IMR-90 (cell line): Measurements from ENCODE around the gene MOB1B. TPM values are rescaled to one million over a fixed set of nuclear protein-coding genes. Genes with fewer than 3 reads are reported as not detected.

Source experiments
- ATAC-seq: fragments of 200-7000 bp; cut with Tn5 transposase; 2 replicates; pipeline ENCODE4 v1.9.1; 2020; ENCODE audit warnings: low read depth, mild to moderate bottlenecking, moderate library complexity
- BruUV-seq: library from RNA; stranded (reverse); fragments of 400-500 nt; replicated peaks from 2 replicates; lab custom pipeline; 2021; lab: Mats Ljungman, UMichigan
- CTCF ChIA-PET: fragments of 300-600 bp; formaldehyde crosslinking; extraction: SDS; loops from one replicate; lab custom pipeline; 2021; ENCODE audit warnings: antibody characterized with exemption; lab: Yijun Ruan, JAX
- POLR2A ChIA-PET: fragments of 300-600 bp; sonication (Branson Sonifier 250); formaldehyde crosslinking; loops from one replicate; lab custom pipeline; 2022; ENCODE audit warnings: antibody characterized with exemption; ENCODE audit not compliant: unreplicated experiment; lab: Charles Lee
- DNase-seq: peaks from one replicate; pipeline ENCODE4 v3.0.0; 2013
- H2AFZ ChIP-seq: replicated peaks from 2 replicates; pipeline ENCODE3; 2013; ENCODE audit warnings: low read length, mild to moderate bottlenecking; ENCODE audit not compliant: poor library complexity
- H2AK5ac ChIP-seq: 2 replicates; pipeline ENCODE4 v1.6.1; 2013; ENCODE audit warnings: low read depth, low read length, inconsistent platforms
- H2AK9ac ChIP-seq: replicated peaks from 2 replicates; pipeline ENCODE3; 2013; ENCODE audit warnings: mild to moderate bottlenecking, low read depth, low read length, moderate library complexity; ENCODE audit not compliant: poor library complexity
- H2BK120ac ChIP-seq: 2 replicates; pipeline ENCODE4 v1.6.1; 2013; ENCODE audit warnings: low read depth, low read length, inconsistent platforms
- H2BK15ac ChIP-seq: 3 replicates; pipeline ENCODE4 v1.6.1; 2013; ENCODE audit warnings: low read depth, low read length, inconsistent platforms
- H2BK20ac ChIP-seq: 2 replicates; pipeline ENCODE4 v1.6.1; 2013; ENCODE audit warnings: low read depth, mild to moderate bottlenecking, inconsistent platforms, low read length, moderate library complexity
- H2BK5ac ChIP-seq: 2 replicates; pipeline ENCODE4 v1.6.1; 2013; ENCODE audit warnings: mild to moderate bottlenecking, low read depth, low read length, inconsistent platforms; ENCODE audit not compliant: poor library complexity, severe bottlenecking
- H3K14ac ChIP-seq: replicated peaks from 2 replicates; pipeline ENCODE4 v1.6.1; 2013; ENCODE audit warnings: low read depth, low read length, inconsistent platforms
- H3K18ac ChIP-seq: 2 replicates; pipeline ENCODE4 v1.6.1; 2013; ENCODE audit warnings: low read depth, low read length, control low read depth
- H3K23ac ChIP-seq: 2 replicates; pipeline ENCODE4 v1.6.1; 2013; ENCODE audit warnings: low read depth, low read length, inconsistent platforms
- H3K27ac ChIP-seq: 2 replicates; pipeline ENCODE4 v1.5.1; 2013; ENCODE audit warnings: mild to moderate bottlenecking, control low read depth, low read length; ENCODE audit not compliant: insufficient read depth
- H3K27me3 ChIP-seq: 2 replicates; pipeline ENCODE4 v1.6.1; 2013; ENCODE audit warnings: low read length; ENCODE audit not compliant: control insufficient read depth, insufficient read depth
- H3K36me3 ChIP-seq: 2 replicates; pipeline ENCODE4 v1.6.1; 2013; ENCODE audit warnings: low read length, mixed read lengths; ENCODE audit not compliant: control insufficient read depth, insufficient read depth
- H3K4ac ChIP-seq: 2 replicates; pipeline ENCODE4 v1.6.1; 2013; ENCODE audit warnings: low read depth, low read length, inconsistent platforms
- H3K4me1 ChIP-seq: 2 replicates; pipeline ENCODE4 v1.6.1; 2013; ENCODE audit warnings: low read length, mixed read lengths; ENCODE audit not compliant: control insufficient read depth, insufficient read depth
- H3K4me2 ChIP-seq: 2 replicates; pipeline ENCODE4 v1.6.1; 2013; ENCODE audit warnings: low read depth, mild to moderate bottlenecking, control low read depth, low read length, moderate library complexity
- H3K4me3 ChIP-seq: 2 replicates; pipeline ENCODE4 v1.5.1; 2013; ENCODE audit warnings: low read depth, mild to moderate bottlenecking, control low read depth, low read length, moderate library complexity; ENCODE audit not compliant: insufficient read depth
- H3K56ac ChIP-seq: 2 replicates; pipeline ENCODE4 v1.6.1; 2013; ENCODE audit warnings: low read length, inconsistent platforms; ENCODE audit not compliant: insufficient read depth; ENCODE audit errors: extremely low read depth
- H3K79me1 ChIP-seq, 2 experiments: 2 replicates each; pipeline ENCODE4 v1.6.1; 2013; ENCODE audit warnings: low read length in 2 of 2, inconsistent platforms in 1 of 2, low read depth in 1 of 2
- H3K9ac ChIP-seq: 2 replicates; pipeline ENCODE4 v1.6.1; 2013; ENCODE audit warnings: low read depth, low read length, control low read depth
- H3K9me1 ChIP-seq: 2 replicates; pipeline ENCODE4 v1.6.1; 2013; ENCODE audit warnings: low read length, inconsistent platforms; ENCODE audit not compliant: insufficient read depth
- H3K9me3 ChIP-seq: 2 replicates; pipeline ENCODE4 v1.6.1; 2013; ENCODE audit warnings: low read length; ENCODE audit not compliant: control insufficient read depth, insufficient read depth
- H4K20me1 ChIP-seq: 2 replicates; pipeline ENCODE4 v1.6.1; 2013; ENCODE audit warnings: low read length, inconsistent platforms; ENCODE audit not compliant: insufficient read depth
- H4K5ac ChIP-seq: 2 replicates; pipeline ENCODE4 v1.6.1; 2013; ENCODE audit warnings: mild to moderate bottlenecking, low read depth, low read length, control low read depth
- H4K8ac ChIP-seq, 2 experiments: 2 replicates each; pipeline ENCODE4 v1.6.1; 2013; ENCODE audit warnings: low read depth in 2 of 2, low read length in 2 of 2, control low read depth in 1 of 2, inconsistent platforms in 1 of 2
- H4K91ac ChIP-seq: 2 replicates; pipeline ENCODE4 v1.6.1; 2013; ENCODE audit warnings: low read depth, low read length, inconsistent platforms; ENCODE audit not compliant: insufficient read depth
- FOS ChIP-seq: fragments of 150-350 bp; IDR thresholded peaks from 2 replicates; pipeline ENCODE4 v1.6.1; 2016; ENCODE audit warnings: low read depth, low read length
- MAFK ChIP-seq: IDR thresholded peaks from 2 replicates; pipeline ENCODE4 v1.6.1; 2012; ENCODE audit warnings: low read depth, low read length, improper control_type of control experiment
- MAZ ChIP-seq: IDR thresholded peaks from 2 replicates; pipeline ENCODE4 v1.6.1; 2012; ENCODE audit warnings: low read depth, mild to moderate bottlenecking, low read length, improper control_type of control experiment, moderate library complexity, borderline replicate concordance
- MXI1 ChIP-seq: IDR thresholded peaks from 2 replicates; pipeline ENCODE4 v1.6.1; 2012; ENCODE audit warnings: low read depth, mild to moderate bottlenecking, low read length, moderate library complexity, borderline replicate concordance
- NFE2L2 ChIP-seq: fragments of 150-350 bp; IDR thresholded peaks from 2 replicates; pipeline ENCODE4 v1.6.1; 2016; ENCODE audit warnings: low read depth, mild to moderate bottlenecking, low read length
- RCOR1 ChIP-seq: IDR thresholded peaks from 2 replicates; pipeline ENCODE4 v1.6.1; 2012; ENCODE audit warnings: mild to moderate bottlenecking, low read length, improper control_type of control experiment; ENCODE audit not compliant: insufficient replicate concordance
- RFX5 ChIP-seq: IDR thresholded peaks from 2 replicates; pipeline ENCODE4 v1.8.0; 2012; ENCODE audit warnings: low read depth, mild to moderate bottlenecking, low read length, moderate library complexity
- SMC3 ChIP-seq: fragments of 150-350 bp; IDR thresholded peaks from 2 replicates; pipeline ENCODE4 v1.6.1; 2016; ENCODE audit warnings: low read depth, mild to moderate bottlenecking, antibody characterized with exemption, low read length, moderate library complexity
- WGBS, 2 experiments: methylation state at CpG; one replicate each; pipeline versions ENCODE4 v1.1.5 to v1.1.7; 2013; ENCODE audit warnings: missing lambda C conversion rate in 2 of 2; ENCODE audit not compliant: insufficient read length in 1 of 2; ENCODE audit errors: extremely low coverage in 2 of 2; 5-methylcytosine and 5-hydroxymethylcytosine counted together
- dilution Hi-C: fragments of 300-500 bp; cut with HindIII; formaldehyde crosslinking; loops from one replicate; pipeline ENCODE4 v1.14.3; 2018; ENCODE audit warnings: low sequenced_read_pairs; ENCODE audit not compliant: unreplicated experiment
- in situ Hi-C: fragments of 300-500 bp; cut with MboI; formaldehyde crosslinking; loops from 3 replicates; pipeline ENCODE4 v1.14.3; 2019; ENCODE audit warnings: low sequenced_read_pairs, inconsistent platforms, mixed read lengths
- intact Hi-C: fragments of 100-400 bp; cut with micrococcal nuclease; formaldehyde crosslinking; loops from 2 replicates; pipeline ENCODE4 v1.10.0; 2022
- polyA plus RNA-seq, 3 experiments: library from polyadenylated mRNA; depleted of rRNA; stranded (reverse); fragments of >200 nt; gene quantifications; 2 replicates each; pipeline ENCODE4 v1.2.3, GENCODE V29; 2012; ENCODE audit warnings: low replicate concordance in 1 of 3
- total RNA-seq: library from RNA; depleted of rRNA; stranded (reverse); fragments of >200 nt; gene quantifications from 2 replicates; pipeline ENCODE4 v1.2.3, GENCODE V29; 2012
- TF ChIP-seq, protein P1 (sequence below): conservative IDR thresholded peaks from 2 replicates; pipeline ENCODE4 v1.5.1; 2012; ENCODE audit warnings: mild to moderate bottlenecking, low read depth, low read length, improper control_type of control experiment

Gene MOB1B
- total and polyA plus RNA-seq, 2 of the 4 experiments (the other 2 are of a cell fraction) = 5.7 to 6.8 TPM

DNA sequence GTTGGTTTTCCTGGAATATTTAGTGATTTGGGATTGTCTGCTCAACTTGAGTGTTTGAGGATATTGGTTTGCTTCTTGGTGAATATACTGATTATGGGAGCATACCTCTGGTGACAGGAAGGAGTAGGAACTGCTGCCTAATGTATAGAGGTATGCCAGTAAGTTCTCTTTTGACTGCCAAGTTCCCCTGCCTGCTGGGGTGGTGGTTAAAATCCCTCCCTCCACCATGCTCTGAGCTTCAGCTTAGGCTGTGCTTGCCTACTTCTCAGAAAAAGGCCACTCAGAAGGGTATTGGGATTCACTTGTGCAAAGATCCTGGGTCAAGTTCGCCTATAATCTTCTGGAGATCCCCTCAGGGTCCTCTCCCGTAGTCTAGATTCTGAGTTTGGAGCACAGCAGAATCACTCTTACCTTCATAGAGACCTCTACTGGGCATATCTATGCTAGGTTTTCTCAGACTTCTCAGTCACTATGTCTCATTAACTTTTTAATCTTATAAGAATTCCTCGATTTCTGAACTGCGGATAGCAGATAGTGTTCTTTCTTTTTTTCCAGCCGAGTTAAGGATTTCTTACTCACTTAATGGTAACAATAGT is 46.6 kb downstream of the MOB1B start:
- H3K18ac ChIP-seq = no peak overlapping the region
- H3K56ac ChIP-seq = no peak overlapping the region
- no peaks in the 10 kb centered on the region for H3K36me3 ChIP-seq
- no peak overlapping the region for H4K8ac ChIP-seq
- no peak overlapping the region for H4K91ac ChIP-seq
- H3K9ac ChIP-seq = no peak overlapping the region
- dilution Hi-C loops = no loop called here
- ChIA-PET POLR2A (no interaction called here), CTCF (interaction anchor here (1.1 kb wide), 1 partner anchor 11 kb away, joined by 5 read pairs; no protein-coding TSS in a partner anchor)
- no peaks in the 10 kb centered on the region; the same call in 1 of the 2 replicates for H3K9me1 ChIP-seq
- WGBS, 2 experiments = 100% methylated on average over 1 of the region's 5 CpGs; no CpG with 5 or more reads in 1 of the 2 experiments
- H2BK15ac ChIP-seq = no peak overlapping the region
- peaks cover 6% of the 10 kb centered on the region; the same call in 1 of the 2 replicates for H3K4me1 ChIP-seq
- no peak overlapping the region for H2AK5ac ChIP-seq
- no TSS peak for BruUV-seq
- H3K27me3 ChIP-seq = no peaks in the 10 kb centered on the region
- no peak overlapping the region for H3K4ac ChIP-seq
- no peak for ATAC-seq
- intact Hi-C loops = no loop called here
- H3K27ac ChIP-seq = no peak overlapping the region
- H2AK9ac ChIP-seq = no peak overlapping the region
- in situ Hi-C loops = no loop called here
- no peak for DNase-seq
- peaks cover 36 to 76% of the 10 kb centered on the region in 2 experiments for H3K79me1 ChIP-seq
- H3K4me3 ChIP-seq = no peak overlapping the region
- peaks cover 18% of the 10 kb centered on the region; the same call in 1 of the 2 replicates for H4K20me1 ChIP-seq
- no peak overlapping the region for H2AFZ ChIP-seq
- H2BK20ac ChIP-seq = no peak overlapping the region
- no peaks in the 10 kb centered on the region for H3K9me3 ChIP-seq
- no peak overlapping the region for H3K4me2 ChIP-seq
- TF ChIP-seq, protein P1, sequence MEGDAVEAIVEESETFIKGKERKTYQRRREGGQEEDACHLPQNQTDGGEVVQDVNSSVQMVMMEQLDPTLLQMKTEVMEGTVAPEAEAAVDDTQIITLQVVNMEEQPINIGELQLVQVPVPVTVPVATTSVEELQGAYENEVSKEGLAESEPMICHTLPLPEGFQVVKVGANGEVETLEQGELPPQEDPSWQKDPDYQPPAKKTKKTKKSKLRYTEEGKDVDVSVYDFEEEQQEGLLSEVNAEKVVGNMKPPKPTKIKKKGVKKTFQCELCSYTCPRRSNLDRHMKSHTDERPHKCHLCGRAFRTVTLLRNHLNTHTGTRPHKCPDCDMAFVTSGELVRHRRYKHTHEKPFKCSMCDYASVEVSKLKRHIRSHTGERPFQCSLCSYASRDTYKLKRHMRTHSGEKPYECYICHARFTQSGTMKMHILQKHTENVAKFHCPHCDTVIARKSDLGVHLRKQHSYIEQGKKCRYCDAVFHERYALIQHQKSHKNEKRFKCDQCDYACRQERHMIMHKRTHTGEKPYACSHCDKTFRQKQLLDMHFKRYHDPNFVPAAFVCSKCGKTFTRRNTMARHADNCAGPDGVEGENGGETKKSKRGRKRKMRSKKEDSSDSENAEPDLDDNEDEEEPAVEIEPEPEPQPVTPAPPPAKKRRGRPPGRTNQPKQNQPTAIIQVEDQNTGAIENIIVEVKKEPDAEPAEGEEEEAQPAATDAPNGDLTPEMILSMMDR = no peak
- TF ChIP-seq NFE2L2 = no peak
- no peak for TF ChIP-seq RFX5
- no peak for TF ChIP-seq FOS
- no peak for TF ChIP-seq MAZ
- no peak for TF ChIP-seq MAFK
- TF ChIP-seq RCOR1 = no peak
- no peak for TF ChIP-seq SMC3
- TF ChIP-seq MXI1 = no peak
- peak overlapping the region; percentile 36; the same call in 1 of the 2 replicates for H3K23ac ChIP-seq
- H4K5ac ChIP-seq = no peak overlapping the region
- no peak overlapping the region for H3K14ac ChIP-seq
- H2BK5ac ChIP-seq = no peak overlapping the region
- H2BK120ac ChIP-seq = no peak overlapping the region
